GM21737 (cell line): ENCODE data around the gene UNC45A.
"Not testable (repeated sequence)": the region's sequence is repeated elsewhere in the genome, so short reads cannot be mapped to it uniquely, and the experiment has no call there.

ENCODE experiments used
- ATAC-seq: cut with Tn5 transposase; IDR thresholded peaks from one replicate; pipeline ENCODE4 v1.9.1; 2021; ENCODE audit warnings: mild to moderate bottlenecking, moderate library complexity; ENCODE audit not compliant: unreplicated experiment

UNC45A gene

GRCh38 chr15:90934949-90935751, at the start of gene UNC45A:
UNC45A (plus strand) TSS chr15:90935285; CDS start chr15:90935325, 40 bp downstream.
- peak; percentile 57 for ATAC-seq

GRCh38 chr15:90885432-90886290, 49.4 kb upstream of the UNC45A start:
- ATAC-seq, result peak; percentile 50

- ATAC-seq, result no peak
These were observed 48.8 kb upstream of the UNC45A start for GRCh38 chr15:90886291-90886614.

GRCh38 chr15:90887037-90887481, 48.0 kb upstream of the UNC45A start:
- ATAC-seq, result no peak

GRCh38 chr15:90889313-90889730, 45.8 kb upstream of the UNC45A start:
- ATAC-seq, result no peak

GRCh38 chr15:90889736-90890456, 45.2 kb upstream of the UNC45A start:
- ATAC-seq, result no peak

GRCh38 chr15:90890839-90891238, 44.2 kb upstream of the UNC45A start:
- no peak for ATAC-seq

GRCh38 chr15:90891346-90891949, 43.6 kb upstream of the UNC45A start:
- no peak for ATAC-seq

GRCh38 chr15:90892023-90892422, 43.1 kb upstream of the UNC45A start:
- no peak for ATAC-seq

- ATAC-seq, result no peak
These were observed 42.4 kb upstream of the UNC45A start for GRCh38 chr15:90892498-90893174.

- no peak for ATAC-seq
These were observed 41.7 kb upstream of the UNC45A start for GRCh38 chr15:90893175-90894090.

- ATAC-seq, result no peak
These were observed 39.4 kb upstream of the UNC45A start for GRCh38 chr15:90895571-90896117.

GRCh38 chr15:90897131-90897655, 37.9 kb upstream of the UNC45A start:
- not testable (repeated sequence) for ATAC-seq

- no peak for ATAC-seq
These were observed 33.7 kb upstream of the UNC45A start for GRCh38 chr15:90901175-90902039.

GRCh38 chr15:90902040-90902839, 32.8 kb upstream of the UNC45A start:
- peak; percentile 61 for ATAC-seq

GRCh38 chr15:90902840-90903732, 32.0 kb upstream of the UNC45A start, which contains the start of gene MAN2A2:
MAN2A2 (plus strand) TSS chr15:90903302; CDS start chr15:90904208, 906 bp downstream.
- peak; percentile 45 for ATAC-seq
